HG02623 (cell line): ENCODE measurements around the gene XAF1.
"Not testable (repeated sequence)": the region's sequence is repeated elsewhere in the genome, so short reads cannot be mapped to it uniquely, and the experiment has no call there.

Experiments used
- ATAC-seq: cut with Tn5 transposase; IDR thresholded peaks from one replicate; pipeline ENCODE4 v1.9.1; 2021; ENCODE audit warnings: moderate library complexity; ENCODE audit not compliant: unreplicated experiment

XAF1 gene

DNA sequence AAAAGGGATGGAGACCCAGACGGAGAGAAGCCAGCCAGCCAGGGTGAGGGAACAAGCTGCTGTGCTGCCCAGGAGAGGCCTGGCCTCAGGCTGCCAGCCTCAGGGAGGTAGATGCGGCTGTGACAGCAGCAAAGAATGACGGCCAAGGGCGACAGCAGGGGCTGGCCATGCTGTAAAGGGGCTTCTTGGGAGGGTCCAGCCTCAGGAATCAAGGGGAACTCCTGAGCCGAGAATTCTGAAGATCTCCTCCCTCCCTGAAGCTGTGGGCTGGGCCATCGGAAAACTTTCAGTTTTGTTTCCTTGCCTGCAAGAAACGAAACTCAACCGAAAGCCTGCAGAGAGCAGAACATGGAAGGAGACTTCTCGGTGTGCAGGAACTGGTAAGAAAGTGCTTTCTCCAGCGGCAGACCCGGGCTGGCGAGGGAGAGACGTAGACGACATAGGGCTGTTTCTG, at the start of gene XAF1:
TSS of gene XAF1 (plus strand) at position 316 of the 454 bp plus-strand sequence. CDS start at position 349, 33 bp downstream.
- ATAC-seq, result no peak

- no peak for ATAC-seq
Observed at GRCh38 chr17:6706499-6706898, 49.3 kb upstream of the XAF1 start.

DNA sequence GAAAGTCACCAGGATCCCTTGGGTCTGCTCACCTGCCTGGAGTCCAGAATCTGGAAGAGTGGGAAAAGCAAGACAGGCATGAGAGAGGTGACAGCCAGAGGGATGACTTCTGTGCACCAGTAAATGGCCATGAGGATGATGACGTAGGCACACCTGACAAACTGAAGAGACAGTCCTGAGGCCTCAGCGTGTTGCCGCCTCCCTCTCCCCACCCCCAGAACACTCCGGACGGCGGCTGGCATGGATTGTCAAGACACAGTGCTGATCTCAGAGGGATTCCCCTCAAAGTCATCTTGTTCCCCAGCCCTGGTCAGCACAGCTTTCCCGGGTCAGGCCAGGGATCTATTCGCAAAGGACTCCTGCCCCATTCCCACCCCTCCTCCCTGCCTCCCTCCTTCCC, 48.9 kb upstream of the XAF1 start:
- ATAC-seq, result no peak

GRCh38 chr17:6708357-6708961, 47.4 kb upstream of the XAF1 start:
- ATAC-seq, result no peak

DNA sequence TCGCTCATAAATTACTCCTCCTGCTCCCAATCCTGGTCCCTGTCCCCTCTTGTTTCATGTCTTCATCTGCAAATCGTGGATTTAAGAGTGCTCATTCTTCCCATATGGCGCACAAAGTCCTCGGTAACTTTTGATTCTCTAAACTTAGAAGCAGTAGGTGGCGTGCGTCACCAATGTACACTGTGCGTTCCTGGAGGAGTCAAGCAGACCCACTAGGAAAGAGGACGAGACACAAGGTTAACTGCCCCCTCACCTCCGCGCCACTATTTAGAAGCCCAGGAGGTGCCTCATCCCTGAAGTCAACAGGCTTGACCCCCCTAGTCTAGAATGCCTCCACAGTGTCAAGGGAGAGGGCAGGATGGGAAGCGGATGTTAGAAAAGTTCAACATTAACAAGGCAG, 45.5 kb upstream of the XAF1 start:
- no peak for ATAC-seq

DNA sequence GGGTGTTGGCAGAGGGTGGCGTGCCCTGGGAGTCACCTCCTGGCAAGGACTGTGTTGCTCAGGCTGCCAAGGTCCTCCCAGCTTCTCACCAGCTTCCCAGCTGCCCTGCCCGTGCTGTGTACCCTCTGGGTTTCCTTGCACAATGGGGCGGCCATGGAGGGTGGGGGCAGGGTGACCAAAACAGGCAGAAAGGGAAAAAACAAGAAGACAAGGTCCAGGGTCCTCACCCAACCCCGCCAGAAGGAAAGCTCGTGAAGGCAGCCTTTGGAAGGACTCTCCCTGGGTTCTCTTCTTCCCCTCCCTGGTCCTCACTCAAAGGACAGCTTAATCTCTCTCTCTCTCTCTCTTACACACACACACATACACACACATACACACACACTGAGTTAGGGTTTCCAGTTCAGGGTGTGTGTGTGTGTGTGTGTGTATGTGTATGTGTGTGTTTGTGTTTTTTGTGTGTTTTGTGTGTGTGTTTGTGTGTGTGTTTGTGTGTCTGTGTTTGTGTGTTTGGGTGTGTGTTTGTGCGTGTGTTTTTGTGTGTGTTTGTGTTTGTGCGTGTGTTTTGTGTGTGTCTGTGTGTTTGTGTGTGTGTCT, 44.7 kb upstream of the XAF1 start:
- no peak for ATAC-seq

DNA sequence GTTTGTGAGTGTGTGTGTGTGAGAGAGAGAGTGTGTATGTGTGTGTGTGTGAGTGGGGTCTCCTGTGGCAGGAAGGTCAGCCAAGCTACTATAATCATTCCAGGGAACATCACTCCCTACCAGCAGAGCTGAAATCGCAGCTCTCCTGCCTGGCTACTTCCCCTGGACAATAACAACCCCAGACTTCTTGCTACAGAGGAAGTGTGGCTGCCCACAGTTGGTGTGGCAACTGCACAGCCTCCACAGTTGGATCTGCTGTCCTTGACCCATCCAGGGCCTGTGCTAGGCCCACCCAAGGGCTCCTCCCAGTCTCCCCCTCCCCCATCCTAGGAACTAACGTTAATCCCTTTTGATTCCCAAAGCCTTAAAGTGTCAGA, 44.2 kb upstream of the XAF1 start:
- no peak for ATAC-seq

DNA sequence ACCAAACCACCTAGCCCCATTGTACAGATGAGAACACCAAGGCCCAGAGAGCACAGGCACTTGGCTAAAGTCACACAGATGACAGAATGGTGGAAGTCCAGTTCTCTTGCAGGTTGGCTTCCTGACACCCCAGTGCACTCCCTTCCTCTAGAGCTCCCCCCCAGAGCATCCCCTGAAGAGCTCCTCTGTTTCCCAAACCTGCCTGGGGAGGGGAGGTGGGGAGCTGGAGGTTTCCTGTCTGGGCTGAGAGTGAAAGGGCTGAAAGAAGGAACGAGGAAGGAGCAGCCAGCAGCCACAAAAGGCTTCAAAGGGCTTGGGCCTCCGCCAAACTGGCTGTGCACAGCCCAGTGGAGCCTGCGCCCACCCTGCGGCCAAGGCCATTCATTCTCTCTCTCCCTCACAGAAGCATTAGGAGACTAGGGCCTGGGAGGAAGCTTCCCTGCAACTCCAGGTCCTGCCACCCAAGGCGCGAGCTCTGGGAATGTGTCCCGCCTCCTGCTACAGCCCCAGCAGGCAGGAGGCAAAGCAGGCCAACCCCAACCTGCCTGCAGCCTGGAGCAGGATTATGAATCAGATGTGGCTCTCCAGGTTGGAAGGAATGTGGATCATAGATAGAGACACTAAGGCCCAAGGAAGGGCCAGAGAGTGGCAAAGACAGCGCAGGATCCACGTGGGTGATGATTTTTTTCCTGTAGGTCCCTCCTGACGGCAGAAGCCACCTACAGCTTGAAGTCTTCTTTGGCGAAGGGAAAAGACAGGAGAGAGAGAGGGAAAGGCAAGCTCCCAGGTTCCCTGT, 43.6 kb upstream of the XAF1 start:
- no peak for ATAC-seq

DNA sequence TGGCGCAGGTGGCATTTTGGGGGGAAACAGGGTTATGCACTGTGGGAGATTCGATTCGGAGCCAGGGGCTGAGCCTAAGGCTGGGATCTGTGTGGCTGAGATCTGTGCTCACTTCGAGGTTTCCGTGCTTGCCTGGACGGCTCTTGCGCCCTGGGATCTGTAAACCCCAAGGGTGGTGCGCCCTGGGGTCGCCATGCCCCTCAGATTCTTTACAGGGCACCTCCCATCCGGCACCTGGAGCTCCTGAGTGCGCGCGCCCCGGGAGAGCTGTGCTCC, 43.1 kb upstream of the XAF1 start:
- no peak for ATAC-seq

DNA sequence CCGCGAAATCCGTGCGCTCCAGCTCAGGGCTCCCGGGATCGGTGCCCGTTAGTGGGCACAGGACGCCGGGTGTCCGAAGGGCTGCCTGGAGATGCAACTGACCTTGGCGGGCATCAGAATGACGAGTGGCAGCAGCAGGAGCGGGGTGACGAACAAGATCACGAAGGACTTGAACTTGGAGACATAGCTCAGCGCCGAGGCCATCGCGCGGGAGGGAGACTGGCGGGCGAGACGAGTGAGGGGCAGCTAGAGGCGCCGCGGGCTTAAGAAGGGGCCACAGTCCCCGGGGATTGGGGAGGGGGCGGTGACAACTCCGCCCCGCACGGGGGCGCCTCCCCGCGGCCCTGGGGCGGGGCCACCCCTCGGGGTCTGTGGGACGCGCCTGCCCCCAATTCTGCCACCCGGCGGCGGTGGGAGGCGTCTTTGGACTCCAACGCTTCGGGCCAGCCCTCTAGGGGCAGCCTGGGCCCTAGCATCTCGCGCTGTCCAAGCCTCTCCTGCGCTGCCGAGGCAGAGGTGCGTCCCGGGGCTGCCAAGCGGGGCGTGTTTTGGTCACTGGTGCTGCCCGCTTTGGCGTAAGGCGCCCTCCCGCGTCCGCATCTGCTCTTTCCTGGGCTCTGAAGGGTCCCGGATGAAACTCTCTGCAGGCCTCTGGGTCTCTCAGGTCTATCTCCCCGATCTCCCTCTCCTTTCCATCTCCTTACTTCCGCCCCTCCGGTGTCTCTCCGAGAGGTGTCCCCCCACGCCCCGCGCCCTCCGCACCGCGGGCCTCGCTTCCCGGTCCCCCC, 42.5 kb upstream of the XAF1 start, which contains the start of gene SLC13A5:
TSS of gene SLC13A5 (minus strand) at position 240 of the 788 bp plus-strand sequence. CDS start at position 204, 36 bp downstream.
- ATAC-seq, result no peak

DNA sequence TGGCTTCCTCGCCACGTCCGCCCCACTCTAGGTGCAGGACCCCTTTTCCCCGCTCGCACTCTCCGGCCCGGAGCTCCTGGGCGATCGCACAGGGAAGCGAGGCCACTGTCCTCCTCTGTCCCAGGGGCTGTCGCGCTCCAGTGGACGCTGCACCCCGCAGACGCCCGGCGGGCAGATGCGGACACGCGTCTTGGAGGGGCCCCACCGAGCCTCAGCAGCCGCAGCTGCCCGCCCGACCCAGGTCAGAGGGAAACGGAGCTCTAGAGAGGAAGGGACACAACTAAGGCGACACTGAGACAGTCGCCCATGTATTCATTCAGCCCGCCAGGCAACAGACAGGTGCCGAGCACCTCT, 42.0 kb upstream of the XAF1 start:
- ATAC-seq, result no peak

- no peak for ATAC-seq
Observed at GRCh38 chr17:6714315-6714874, 41.5 kb upstream of the XAF1 start.

- no peak for ATAC-seq
Observed at GRCh38 chr17:6716736-6717135, 39.1 kb upstream of the XAF1 start.

GRCh38 chr17:6721744-6722143, 34.1 kb upstream of the XAF1 start:
- no peak for ATAC-seq

- no peak for ATAC-seq
Observed at GRCh38 chr17:6724009-6724408, 31.8 kb upstream of the XAF1 start.

- ATAC-seq, result no peak
Observed at GRCh38 chr17:6729531-6729930, 26.3 kb upstream of the XAF1 start.

GRCh38 chr17:6746665-6747064, 9.2 kb upstream of the XAF1 start:
- ATAC-seq, result not testable (repeated sequence)

- no peak for ATAC-seq
Observed at GRCh38 chr17:6748617-6749016, 7.2 kb upstream of the XAF1 start.

- no peak for ATAC-seq
Observed at GRCh38 chr17:6749519-6749918, 6.3 kb upstream of the XAF1 start.

GRCh38 chr17:6752068-6752909, 3.6 kb upstream of the XAF1 start:
- no peak for ATAC-seq
